Activated CD4-positive, CD25-positive, alpha-beta regulatory T cell treated with anti-CD3 and anti-CD28 coated beads, Interleukin-2, amount 50 U/mL, for 72 hours (primary cell): ENCODE measurements around the gene TRNT1.
A peak's percentile ranks its signal among the peaks of the same experiment; 100 is the strongest.

ENCODE experiments used
- DNase-seq: peaks from one replicate; pipeline ENCODE4 v3.0.0; 2021

TRNT1 gene

DNA sequence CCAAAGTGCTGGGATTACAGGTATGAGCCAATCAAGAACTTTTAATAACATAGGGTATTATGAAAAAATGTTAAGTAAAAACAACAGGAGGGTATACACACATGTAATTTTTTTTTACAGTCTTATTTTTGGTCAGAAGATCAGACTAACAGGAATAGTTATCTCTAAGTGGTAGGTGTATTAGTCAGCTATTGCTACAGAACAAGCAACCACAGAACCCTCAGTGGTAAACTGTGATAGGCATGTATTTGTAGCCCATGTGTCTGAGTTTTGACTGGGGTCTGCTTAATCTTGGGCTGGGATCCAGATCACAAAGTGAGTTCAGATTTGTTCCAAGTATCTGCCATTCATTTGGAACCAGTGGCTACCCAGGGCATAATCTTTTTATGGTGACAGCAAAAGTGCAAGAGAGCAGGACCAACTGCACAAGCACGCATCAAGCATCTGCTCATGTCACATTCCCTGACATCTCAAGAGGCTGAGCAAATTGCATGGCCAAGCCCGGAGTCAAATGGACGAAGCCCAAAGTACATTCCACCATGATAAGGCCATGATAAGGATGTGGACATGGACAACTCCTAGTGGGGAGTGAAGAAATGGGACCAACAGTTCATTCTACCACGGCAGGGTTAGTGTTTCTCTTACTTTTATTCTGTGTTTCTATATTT is 13.6 kb upstream of the TRNT1 start:
- no peak for DNase-seq

- no peak for DNase-seq
These were observed 9.1 kb upstream of the TRNT1 start for GRCh38 chr3:3117651-3118050.

GRCh38 chr3:3119393-3119851 is 7.3 kb upstream of the TRNT1 start:
- DNase-seq = no peak

DNA sequence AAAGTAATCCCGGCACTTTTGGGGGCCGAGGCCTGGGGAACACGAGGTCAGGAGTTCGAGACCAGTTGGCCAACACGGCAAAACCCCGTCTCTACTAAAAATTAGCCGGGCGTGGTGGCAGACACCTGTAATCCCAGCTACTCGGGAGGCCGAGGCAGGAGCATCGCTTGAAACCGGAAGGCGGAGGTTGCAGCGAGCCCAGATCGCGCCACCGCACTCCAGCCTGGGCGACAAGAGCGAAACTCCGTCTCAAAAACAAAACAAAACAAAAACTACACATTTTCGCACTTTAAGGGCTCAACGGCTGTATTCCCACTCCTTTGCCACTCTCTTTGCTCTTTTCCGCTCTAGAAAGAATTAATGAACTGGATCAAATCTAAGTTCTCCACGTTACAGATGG is 763 bp upstream of the TRNT1 start:
- no peak for DNase-seq

GRCh38 chr3:3127432-3128010 is 781 bp downstream of the TRNT1 start:
- DNase-seq = peak; percentile 39

- DNase-seq = no peak
These were observed 2.8 kb downstream of the TRNT1 start for GRCh38 chr3:3129579-3129978.

GRCh38 chr3:3133500-3133899 is 6.8 kb downstream of the TRNT1 start:
- DNase-seq = no peak

GRCh38 chr3:3134750-3135448 is 8.2 kb downstream of the TRNT1 start:
- DNase-seq = no peak

- no peak for DNase-seq
These were observed 10.8 kb downstream of the TRNT1 start for GRCh38 chr3:3137526-3137925.

GRCh38 chr3:3141939-3142338 is 15.2 kb downstream of the TRNT1 start:
- no peak for DNase-seq

GRCh38 chr3:3145831-3146230 is 19.1 kb downstream of the TRNT1 start:
- DNase-seq = no peak

- DNase-seq = no peak
These were observed 22.8 kb downstream of the TRNT1 start for GRCh38 chr3:3149560-3149959.

DNA sequence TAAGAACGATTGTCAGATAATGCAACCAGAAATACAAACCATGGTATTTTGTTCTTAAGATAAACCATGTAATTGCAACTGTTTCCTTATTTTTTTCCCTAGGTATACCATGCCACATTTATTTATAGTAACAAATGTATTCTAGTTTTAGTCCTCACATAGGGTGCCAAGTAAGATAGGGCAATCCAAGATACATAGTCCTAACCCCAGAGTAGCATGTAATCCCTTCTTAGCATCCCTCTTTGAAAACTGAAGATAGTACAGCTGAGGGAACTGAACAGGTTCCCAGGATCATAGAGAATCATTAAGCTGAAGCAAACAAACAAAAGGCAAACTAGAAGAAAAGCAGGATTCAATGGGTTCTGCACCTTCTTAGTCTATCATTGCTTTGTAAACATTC is 24.8 kb downstream of the TRNT1 start:
- no peak for DNase-seq

DNA sequence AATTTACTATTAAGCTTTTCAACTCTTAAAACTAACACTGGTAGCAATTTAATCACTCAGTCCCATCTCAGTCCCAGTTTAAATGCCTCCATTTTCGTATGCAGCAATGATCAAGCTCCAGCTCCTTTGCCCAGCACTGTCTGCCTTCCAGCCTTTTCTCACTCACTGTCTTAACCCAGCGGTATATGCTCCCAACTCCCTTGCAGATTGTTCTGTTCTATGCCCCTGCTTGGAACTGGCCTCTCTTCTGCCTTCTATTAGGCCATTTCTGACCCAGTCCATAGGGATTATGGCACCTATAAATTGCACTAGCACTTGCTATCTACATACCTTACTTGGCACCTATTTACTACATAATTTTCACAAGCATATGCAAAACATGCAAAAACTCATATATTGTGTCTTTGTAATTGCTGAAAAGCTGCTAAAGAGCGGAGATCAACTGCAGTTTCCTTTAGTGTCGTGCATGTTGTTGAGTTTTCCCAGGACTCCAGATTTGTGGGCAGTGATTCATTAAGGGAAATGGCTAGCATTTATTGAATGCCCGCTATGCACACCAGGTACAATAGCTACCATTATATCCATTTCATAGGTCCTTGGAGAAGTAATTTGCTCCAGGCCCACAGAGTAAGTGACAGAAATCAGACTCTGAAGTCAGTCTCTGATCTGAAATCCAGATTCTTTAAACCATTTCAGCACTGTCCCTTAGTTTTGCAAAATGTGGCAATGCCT is 28.3 kb downstream of the TRNT1 start:
- DNase-seq = no peak

- no peak for DNase-seq
These were observed 30.7 kb downstream of the TRNT1 start for GRCh38 chr3:3157484-3157883.

DNA sequence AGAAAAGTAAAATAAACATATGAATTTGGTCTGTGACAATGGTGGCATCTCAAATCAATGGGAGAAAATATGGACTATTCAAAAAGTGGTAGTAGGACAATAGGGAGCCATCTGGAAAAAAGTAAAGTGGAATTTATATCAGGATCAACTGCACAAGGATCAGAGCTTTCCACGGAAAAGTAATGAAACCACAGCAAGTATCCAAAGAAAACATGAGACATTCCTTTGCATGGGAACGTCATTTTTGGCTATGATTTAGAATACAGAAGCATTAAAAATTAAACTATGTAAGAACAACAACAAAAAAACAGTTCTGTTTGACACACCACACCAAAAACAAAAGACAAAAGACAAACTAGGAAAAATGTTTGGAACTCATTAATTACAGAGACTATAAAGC is 34.1 kb downstream of the TRNT1 start:
- DNase-seq = no peak

- DNase-seq = no peak
These were observed 38.5 kb downstream of the TRNT1 start for GRCh38 chr3:3165241-3165640.

DNA sequence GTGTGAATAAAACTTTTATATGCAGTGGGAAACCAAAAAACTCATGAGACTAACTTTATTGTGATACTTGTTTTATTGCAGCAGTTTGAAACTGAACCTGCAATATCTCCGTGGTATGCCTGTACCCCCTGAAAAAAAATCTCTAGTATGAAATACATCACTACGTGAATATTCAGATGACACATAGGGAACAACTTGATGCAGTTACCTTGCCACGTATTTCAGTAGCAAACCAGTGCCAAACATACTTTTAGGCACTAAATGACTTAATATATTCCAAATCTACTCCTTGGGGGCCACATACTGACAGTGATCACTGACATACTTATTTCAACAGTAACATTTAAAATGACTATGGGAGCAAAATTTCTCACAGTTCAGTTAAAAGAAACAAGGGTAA is 38.9 kb downstream of the TRNT1 start:
- DNase-seq = no peak

- no peak for DNase-seq
These were observed 44.3 kb downstream of the TRNT1 start for GRCh38 chr3:3170998-3171397.

- no peak for DNase-seq
These were observed 45.9 kb downstream of the TRNT1 start for GRCh38 chr3:3172627-3173026.

DNA sequence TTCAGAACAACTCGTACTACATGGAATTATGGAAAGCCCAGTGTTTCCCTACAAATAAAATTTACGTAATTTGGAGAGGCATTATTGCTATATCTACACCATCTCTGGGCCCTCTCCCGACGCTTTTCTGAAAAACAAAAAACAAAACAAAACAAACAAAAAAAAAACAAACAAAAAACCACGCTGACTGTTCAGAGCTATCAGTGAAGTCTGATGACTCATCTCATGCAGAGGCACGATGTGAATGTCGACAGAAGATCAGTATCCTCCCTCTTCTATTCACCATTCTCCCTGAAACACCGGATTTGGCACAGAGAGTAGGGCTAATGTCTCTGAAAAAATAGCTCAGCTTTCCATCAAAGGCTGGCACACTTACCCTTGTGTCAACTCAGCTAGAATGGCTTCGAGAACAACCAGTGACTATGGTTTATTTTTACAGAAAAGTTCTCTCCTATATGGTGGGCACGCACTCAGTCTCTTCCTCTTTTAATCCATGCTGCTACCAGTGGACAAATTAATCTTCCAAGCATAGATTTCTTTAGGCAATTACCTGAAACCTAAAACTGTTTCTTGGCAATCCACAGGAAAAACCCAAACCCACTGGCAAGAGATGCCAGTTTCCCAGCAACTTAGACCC is 51.2 kb downstream of the TRNT1 start:
- no peak for DNase-seq

- DNase-seq = no peak
These were observed 52.0 kb downstream of the TRNT1 start for GRCh38 chr3:3178498-3179328.
